Activated CD4-positive, alpha-beta T cell treated with anti-CD3 and anti-CD28 coated beads, Interleukin-2, Interleukin-4, amounts not matched to agents 100 ng/mL and 50 ng/mL, durations not matched to agents 16 hours and 8 hours (primary cell): ENCODE data around the gene SOX6.
"Not testable (repeated sequence)": the region's sequence is repeated elsewhere in the genome, so short reads cannot be mapped to it uniquely, and the experiment has no call there.

Experiments
- DNase-seq: peaks from one replicate; pipeline ENCODE4 v3.0.0-alpha.2; 2020; ENCODE audit warnings: low spot score

Gene SOX6

DNA sequence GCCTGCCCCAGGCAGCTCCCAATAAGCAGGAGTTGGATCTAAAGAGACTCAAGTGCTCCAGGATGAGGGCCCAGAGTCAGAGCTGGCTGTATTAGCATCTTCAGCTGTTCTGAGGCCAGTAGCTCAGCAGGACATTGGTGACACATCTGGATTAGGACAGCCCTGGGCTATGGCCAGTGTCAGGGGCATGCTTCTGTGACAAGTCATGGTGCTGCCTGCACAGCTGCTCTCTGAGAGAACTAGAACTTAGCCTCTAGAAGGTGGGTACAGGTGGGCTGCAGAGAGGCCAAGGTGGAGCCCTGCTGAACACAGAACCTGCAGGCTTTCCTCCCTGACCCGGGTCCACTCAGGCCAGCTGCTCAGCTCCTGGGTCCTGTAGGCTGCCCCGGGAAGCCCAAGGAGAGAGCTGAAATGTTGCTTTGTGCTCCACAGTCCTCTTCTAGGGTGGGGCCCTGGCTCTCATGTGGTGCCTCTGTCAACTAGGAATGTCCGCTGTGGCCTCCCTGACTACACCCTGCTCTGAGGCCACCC, 426.9 kb downstream of the SOX6 start:
- DNase-seq, result no peak

- DNase-seq, result no peak
Observed at GRCh38 chr11:15927864-15928217, 428.5 kb downstream of the SOX6 start.

DNA sequence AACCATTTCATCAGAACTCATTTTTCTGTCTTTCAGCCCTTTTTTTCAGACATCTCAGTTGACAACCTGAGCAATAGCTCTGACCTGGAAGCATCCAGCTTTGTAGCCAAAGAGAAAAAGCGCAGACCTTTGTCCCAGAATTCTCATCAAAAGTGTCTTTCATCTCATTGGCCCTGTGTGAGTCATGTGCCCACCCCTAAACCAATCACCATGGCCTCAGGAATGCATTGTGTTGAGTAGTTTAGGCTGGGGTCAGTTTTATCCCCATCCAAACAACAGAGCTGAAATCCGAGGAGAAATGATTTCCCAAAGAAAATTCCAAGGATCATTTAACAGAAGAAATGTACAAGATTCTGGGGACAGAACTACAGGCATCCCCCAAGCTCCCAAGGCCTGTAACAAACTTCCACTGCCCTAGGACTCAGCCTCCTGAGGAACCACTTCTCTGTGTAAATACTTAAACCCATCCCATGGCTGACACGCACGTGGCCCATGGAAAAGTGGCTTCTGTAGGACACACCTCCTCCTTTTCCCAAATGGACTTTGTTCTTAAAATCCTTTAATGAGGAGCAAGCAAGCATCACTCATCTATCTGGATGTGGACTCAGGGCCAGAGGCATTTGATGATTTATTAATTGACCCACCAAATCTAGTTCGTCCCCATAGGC, 429.0 kb downstream of the SOX6 start:
- DNase-seq, result no peak

GRCh38 chr11:15926071-15926470, 430.3 kb downstream of the SOX6 start:
- DNase-seq, result no peak

GRCh38 chr11:15923183-15923582, 433.2 kb downstream of the SOX6 start:
- no peak for DNase-seq

GRCh38 chr11:15922745-15923144, 433.6 kb downstream of the SOX6 start:
- not testable (repeated sequence) for DNase-seq

- no peak for DNase-seq
Observed at GRCh38 chr11:15920856-15921629, 435.3 kb downstream of the SOX6 start.

GRCh38 chr11:15918674-15919073, 437.7 kb downstream of the SOX6 start:
- no peak for DNase-seq

DNA sequence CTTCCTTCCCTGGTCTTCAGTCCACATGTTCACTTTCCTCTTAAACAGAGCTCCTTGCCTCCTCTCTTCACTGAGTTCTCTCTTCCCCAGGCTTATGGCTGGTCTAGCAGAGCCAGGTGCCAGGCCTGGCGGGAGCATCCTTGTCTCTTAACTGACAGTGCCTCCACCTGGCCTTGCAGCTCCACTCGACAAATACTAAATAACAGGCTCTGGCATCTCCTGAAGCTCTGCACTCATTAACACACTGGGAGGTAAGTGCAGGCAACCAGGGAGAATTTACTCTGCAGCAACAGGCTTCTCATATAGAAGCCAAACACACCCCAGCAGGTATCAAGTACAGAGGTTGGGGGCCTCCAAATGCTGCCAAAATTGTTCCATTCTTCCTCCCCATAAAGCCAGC, 438.1 kb downstream of the SOX6 start:
- DNase-seq, result no peak
